ENCODE measurements around the gene NECTIN1.

- TF ChIP-seq CTCF (conservative IDR thresholded peaks at IDR 0.05; ENCODE audit: low read depth, low read length) (no peak), POLR2A (IDR thresholded peaks at IDR 0.05; ENCODE audit: low read depth, low read length) (no peak), CEBPB (IDR thresholded peaks at IDR 0.05; ENCODE audit: low read depth, low read length) (no peak), RAD21 (IDR thresholded peaks at IDR 0.05; ENCODE audit: low read length) (no peak), BHLHE40 (IDR thresholded peaks at IDR 0.05; ENCODE audit: low read depth, low read length) (no peak), MAFK (IDR thresholded peaks at IDR 0.05; ENCODE audit: low read depth, low read length) (no peak), ELK1 (IDR thresholded peaks at IDR 0.05; ENCODE audit: borderline replicate concordance, low read depth, low read length) (no peak), USF2 (IDR thresholded peaks at IDR 0.05; ENCODE audit: low read depth, low read length) (no peak)
These were observed 56.4 kb downstream of the NECTIN1 start for GRCh38 chr11:119672597-119672996.

Measured in IMR-90 (cell line).